GM19025 (cell line): ENCODE results near the gene TRIM31.

Experiments used
- ATAC-seq: cut with Tn5 transposase; IDR thresholded peaks from one replicate; pipeline ENCODE4 v1.9.1; 2021; ENCODE audit warnings: mild to moderate bottlenecking, low read depth, moderate library complexity; ENCODE audit not compliant: unreplicated experiment

TRIM31 gene

DNA sequence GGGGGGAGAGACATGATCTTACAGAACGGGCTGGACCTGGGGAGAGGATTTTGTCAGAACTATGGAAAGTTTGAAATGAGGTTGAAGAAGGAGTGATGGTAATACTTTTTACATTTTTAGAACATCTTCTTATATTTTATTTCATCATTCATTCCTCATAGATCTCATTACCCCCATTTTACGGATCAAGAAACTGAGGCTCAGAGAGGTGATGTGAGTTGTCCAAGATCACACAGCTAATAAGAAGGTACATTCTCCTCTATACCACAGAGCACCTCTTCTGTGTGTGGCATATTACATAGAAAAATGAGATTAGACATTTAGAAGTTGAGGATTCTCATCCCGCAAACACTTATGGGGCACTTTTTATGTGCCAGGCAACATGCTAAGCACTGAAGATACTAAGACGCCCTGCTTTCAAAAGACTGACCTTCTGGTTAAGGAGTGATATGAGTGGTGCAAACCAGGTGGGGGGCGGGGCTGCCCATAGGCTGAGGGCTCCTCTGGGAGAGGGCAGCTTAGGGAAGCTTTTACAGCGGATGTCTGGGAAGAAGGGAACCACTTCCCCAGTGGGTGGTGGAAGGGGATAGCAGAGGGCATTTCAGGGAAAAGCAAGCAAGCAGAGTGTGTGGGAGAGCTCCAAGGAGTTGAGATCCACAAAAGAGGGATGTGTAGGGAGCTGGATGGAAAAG is 19.9 kb downstream of the TRIM31 start:
- ATAC-seq, result no peak

DNA sequence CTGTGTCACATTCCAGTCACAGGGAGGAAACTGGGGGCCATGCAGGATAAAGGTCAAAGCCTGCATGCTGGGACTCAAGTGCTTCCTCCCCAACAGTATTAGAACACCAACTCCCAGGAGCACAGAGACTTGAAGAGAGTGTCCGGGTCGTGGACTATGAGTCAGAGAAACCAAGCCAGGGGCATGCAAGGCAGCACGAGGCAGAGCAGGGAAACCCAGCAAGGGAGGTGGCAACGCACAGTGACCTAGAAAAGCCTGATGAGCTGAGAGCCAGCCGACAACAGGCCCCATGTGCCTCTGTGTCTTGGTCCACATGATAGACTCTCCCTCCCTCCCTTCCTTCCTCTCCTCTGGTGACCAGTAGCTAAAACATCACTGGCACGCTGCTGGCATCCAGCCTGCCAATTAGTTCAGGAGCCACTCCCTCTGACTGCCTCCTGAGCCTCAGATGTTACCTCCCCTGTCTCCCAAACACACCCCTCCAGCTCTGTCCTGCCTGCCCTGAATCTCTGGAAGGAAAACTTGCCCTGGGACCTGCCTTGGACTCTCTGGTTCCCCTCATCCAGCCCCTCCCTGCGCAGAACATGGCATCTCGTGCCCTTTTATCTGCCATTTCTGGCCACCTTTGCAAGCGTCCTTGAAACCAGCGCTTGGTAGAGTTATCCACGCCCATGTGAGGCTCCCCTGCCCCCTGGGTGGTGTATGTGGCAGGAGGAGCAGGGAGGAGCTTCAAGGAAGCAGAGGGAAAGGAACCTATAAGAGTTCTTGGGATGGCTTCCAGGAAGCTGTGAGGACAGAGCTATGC is 21.1 kb downstream of the TRIM31 start:
- no peak for ATAC-seq

DNA sequence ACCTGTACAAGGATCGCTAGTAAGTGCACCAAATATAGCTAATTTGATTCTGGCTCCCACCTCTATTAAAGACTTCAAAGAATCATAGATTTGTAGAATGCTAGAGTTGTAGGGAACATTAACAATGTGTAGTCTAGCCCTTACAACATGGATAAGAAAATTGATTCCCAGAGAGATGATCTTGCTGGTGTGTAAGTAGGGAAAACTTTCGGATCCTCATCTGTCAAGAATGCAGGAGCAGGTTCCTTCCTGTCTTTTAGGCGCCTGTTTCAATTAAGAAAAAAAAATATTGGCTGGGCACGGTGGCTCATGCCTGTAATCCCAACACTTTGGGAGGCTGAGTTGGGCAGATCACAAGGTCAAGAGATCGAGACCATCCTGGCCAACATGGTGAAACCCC is 25.0 kb downstream of the TRIM31 start:
- ATAC-seq, result no peak

DNA sequence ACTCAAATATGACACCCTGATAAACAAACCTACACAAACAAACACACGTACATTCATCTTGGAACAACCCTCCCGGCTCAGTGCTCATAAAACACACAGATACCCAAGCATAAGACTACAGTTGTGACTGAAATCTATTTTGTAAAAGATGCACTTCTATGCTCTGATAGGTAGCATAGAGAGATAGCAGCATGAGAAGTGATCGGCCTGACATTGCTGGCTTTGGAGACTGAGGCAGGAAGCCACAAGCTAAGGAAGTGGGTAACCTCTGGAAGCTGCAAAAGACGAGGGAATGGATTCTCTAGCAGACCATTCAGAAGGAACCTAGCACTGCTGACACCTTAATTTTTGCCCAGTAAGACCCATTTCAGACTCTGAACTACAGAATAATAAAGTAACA is 35.7 kb downstream of the TRIM31 start:
- ATAC-seq, result no peak

- ATAC-seq, result no peak
Measured at GRCh38 chr6:30075790-30076732, 36.8 kb downstream of the TRIM31 start.

GRCh38 chr6:30075094-30075789 is 37.6 kb downstream of the TRIM31 start, which contains the start of gene RNF39:
Gene RNF39 (minus strand): TSS chr6:30075769. CDS start chr6:30075585, 184 bp downstream.
- ATAC-seq, result no peak

GRCh38 chr6:30074331-30075093 is 38.4 kb downstream of the TRIM31 start:
- no peak for ATAC-seq

- ATAC-seq, result no peak
Measured at GRCh38 chr6:30073489-30074235, 39.2 kb downstream of the TRIM31 start.

- ATAC-seq, result no peak
Measured at GRCh38 chr6:30071858-30072257, 41.0 kb downstream of the TRIM31 start.

- no peak for ATAC-seq
Measured at GRCh38 chr6:30071081-30071818, 41.6 kb downstream of the TRIM31 start.

- no peak for ATAC-seq
Measured at GRCh38 chr6:30067460-30068139, 45.3 kb downstream of the TRIM31 start.

GRCh38 chr6:30066577-30067459 is 46.1 kb downstream of the TRIM31 start, which contains the start of gene PPP1R11:
Gene PPP1R11 (plus strand): TSS chr6:30067198. CDS start chr6:30067411, 213 bp downstream.
- peak; percentile 95 for ATAC-seq

DNA sequence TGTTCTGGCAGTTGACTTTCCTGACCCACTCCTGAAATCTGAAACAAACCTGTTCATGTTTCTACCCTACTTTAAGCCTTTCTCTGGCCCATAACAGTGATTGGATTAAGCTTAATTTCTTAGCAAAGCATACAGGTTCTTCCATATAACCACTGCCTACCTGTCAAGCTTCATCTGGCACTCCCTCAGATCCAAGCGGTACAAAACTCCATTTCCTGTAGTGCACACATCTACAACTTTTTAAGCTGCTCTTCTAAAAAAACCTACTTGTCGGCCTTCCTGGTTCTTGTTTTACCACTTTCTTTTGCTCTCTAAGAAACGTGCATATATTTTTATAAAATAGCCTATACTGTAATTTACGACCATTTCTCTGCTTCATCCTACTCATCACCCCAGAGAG is 46.8 kb downstream of the TRIM31 start:
- ATAC-seq, result no peak

- no peak for ATAC-seq
Measured at GRCh38 chr6:30063315-30063714, 49.6 kb downstream of the TRIM31 start.

DNA sequence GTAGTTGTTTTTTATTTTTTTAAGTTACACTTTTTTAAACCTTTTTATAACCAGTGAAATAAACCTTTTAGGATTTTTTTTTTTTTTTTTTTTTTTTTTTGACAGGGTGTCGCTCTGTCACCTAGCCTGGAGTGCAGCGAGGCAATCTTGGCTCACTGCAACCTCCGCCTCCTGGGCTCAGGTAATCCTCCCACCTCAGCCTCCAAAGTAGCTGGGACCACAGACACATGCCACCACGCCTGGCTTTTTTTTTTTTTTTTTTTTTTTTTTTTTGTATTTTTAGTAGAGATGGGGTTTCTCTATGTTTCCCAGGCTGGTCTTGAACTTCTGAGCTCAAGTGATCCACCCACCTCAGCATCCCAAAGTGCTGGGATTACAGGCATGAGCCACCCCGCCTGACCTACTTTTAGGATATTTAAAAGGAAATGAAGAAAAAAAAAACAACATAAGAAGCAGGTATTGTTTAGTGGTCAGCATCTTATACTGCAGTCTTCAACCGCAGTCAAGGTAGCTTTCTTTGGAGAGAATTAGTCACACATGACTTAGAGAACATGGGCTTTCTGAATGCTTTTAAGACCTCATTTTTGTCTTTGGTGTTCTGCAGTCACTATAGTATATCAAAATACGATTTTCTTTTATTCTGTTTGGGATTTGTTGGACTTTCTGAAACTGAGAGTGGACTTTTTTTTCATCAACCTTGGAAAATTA is 50.3 kb downstream of the TRIM31 start:
- ATAC-seq, result no peak
